HEK293T (cell line): ENCODE data around the gene TNFRSF21.
"Not testable (repeated sequence)": the region's sequence is repeated elsewhere in the genome, so short reads cannot be mapped to it uniquely, and the experiment has no call there.

Experiments used
- SP1 ChIP-seq: fragments of 450-650 bp; IDR thresholded peaks from 2 replicates; pipeline ENCODE4 v1.6.1; 2017
- SUZ12 ChIP-seq: fragments of 450-650 bp; IDR thresholded peaks from 2 replicates; pipeline ENCODE4 v1.6.1; 2016; ENCODE audit warnings: mild to moderate bottlenecking
- ZNF384 ChIP-seq: fragments of 450-650 bp; IDR thresholded peaks from 2 replicates; pipeline ENCODE4 v1.6.1; 2016

DNA sequence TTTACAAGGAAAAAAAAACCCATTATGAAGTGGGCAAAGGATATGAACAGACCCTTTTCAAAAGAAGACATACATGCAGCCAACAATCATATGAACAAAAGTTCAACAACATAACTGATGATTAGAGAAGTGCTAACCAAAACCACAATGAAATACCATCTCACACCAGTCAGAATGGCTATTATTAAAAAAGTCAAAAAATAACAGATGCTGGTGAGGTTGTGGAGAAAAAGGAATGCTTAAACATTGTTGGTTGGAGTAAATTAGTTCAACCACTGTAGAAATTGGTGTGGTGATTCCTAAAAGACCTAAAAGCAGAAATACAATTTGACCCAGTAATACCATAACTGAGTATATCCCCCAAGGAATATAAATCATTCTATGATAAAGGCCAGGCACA, 86.5 kb downstream of the TNFRSF21 start:
- TF ChIP-seq SP1, ZNF384, SUZ12: not testable (repeated sequence)
